ENCODE results near the gene FKBP8.

FKBP8 gene

DNA sequence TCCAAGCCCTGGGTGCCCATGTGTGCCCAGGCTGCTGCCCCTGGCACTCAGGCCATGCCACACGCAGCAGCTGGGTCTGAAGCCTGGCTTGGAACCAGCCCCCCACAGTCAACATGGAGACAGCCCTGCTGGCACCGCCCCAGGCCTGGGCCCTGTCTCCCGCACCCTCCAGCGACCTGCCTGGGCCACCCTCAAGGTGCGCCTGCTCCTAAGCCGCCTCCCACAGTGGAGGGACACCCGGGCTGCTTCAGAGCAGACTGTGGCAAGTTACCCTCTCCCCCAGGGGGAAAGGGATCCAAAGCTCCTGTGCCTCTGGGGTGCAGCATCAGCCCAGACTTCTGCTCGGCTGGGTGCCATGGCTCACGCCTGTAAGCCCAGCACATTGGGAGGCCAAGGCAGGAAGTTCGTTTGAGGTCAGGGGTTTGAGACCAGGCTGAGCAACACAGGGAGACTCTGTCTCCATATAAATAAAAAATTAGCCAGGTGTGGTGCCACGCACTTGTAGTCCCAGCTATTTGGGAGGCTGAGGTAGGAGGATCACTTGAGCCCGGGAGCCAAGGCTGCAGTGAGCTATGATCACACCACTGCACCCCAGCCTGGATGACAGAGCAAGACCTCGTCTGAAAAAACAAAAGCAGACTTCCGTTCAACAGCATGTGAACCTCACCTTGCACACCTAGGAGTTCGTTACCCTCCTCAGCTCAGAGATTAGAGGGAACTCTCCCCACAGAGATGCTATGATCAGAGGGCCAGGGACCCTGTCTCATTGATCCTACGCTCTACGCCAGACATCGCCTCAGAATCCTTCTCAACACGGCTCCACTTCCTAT lies 37.1 kb downstream of the FKBP8 start:
- DNase-seq (ENCODE audit: low read depth), result no peak
- TF ChIP-seq, protein P1, sequence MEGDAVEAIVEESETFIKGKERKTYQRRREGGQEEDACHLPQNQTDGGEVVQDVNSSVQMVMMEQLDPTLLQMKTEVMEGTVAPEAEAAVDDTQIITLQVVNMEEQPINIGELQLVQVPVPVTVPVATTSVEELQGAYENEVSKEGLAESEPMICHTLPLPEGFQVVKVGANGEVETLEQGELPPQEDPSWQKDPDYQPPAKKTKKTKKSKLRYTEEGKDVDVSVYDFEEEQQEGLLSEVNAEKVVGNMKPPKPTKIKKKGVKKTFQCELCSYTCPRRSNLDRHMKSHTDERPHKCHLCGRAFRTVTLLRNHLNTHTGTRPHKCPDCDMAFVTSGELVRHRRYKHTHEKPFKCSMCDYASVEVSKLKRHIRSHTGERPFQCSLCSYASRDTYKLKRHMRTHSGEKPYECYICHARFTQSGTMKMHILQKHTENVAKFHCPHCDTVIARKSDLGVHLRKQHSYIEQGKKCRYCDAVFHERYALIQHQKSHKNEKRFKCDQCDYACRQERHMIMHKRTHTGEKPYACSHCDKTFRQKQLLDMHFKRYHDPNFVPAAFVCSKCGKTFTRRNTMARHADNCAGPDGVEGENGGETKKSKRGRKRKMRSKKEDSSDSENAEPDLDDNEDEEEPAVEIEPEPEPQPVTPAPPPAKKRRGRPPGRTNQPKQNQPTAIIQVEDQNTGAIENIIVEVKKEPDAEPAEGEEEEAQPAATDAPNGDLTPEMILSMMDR (IDR thresholded peaks at IDR 0.05; ENCODE audit: control insufficient read depth, insufficient read depth, low read depth, low read length, missing control alignments), result no peak
- no peak overlapping the region for H3K4me3 ChIP-seq (ENCODE audit: control insufficient read depth, low read depth, low read length)

GRCh38 chr19:18504886-18505610 lies 38.3 kb downstream of the FKBP8 start:
- TF ChIP-seq, protein P1 (IDR thresholded peaks at IDR 0.05; ENCODE audit: control insufficient read depth, insufficient read depth, low read depth, low read length, missing control alignments), result no peak
- H3K4me3 ChIP-seq (ENCODE audit: control insufficient read depth, low read depth, low read length), result no peak overlapping the region
- no peak for DNase-seq (ENCODE audit: low read depth)

- TF ChIP-seq, protein P1 (IDR thresholded peaks at IDR 0.05; ENCODE audit: control insufficient read depth, insufficient read depth, low read depth, low read length, missing control alignments), result no peak
- no peak for DNase-seq (ENCODE audit: low read depth)
Observed at GRCh38 chr19:18503971-18504885, 39.1 kb downstream of the FKBP8 start.

GRCh38 chr19:18503337-18503970 lies 39.9 kb downstream of the FKBP8 start:
- no peak for DNase-seq (ENCODE audit: low read depth)
- TF ChIP-seq, protein P1 (IDR thresholded peaks at IDR 0.05; ENCODE audit: control insufficient read depth, insufficient read depth, low read depth, low read length, missing control alignments), result no peak
- no peak overlapping the region for H3K4me3 ChIP-seq (ENCODE audit: control insufficient read depth, low read depth, low read length)

More at GRCh38 chr19:18503971-18504885, 39.1 kb downstream of the FKBP8 start:
- no peak overlapping the region for H3K4me3 ChIP-seq (ENCODE audit: control insufficient read depth, low read depth, low read length)

DNA sequence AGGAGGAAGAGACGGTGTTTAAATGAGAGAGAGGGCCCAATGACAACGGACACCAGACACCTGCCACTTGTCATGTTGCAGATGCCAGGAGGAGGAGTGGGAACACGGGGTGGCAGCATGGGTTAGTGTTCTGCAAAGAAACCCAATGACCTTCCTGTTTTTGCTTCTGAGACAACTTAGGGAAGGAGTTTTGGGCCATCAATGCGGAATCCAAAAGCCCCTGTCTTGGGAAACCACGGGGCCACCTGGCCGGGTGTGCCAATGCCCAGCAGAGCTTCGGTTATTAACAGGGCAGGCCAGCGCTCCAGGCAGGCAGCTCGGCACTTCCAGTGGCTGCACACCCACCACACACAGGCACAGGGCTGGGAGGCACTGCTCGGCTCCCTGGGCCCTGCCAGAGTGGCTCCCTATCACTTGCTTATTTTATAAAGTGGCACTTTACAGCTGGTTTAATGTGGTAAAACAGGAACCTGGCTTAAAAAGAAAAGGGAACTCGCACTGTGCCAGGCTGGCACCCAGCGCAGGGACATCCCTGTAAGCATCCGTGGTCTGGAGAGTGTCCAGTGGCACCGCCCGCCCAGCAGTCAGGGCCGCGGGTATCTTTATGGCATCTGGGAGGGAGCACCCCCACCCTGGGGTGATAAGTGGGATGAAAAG lies 40.6 kb downstream of the FKBP8 start:
- TF ChIP-seq, protein P1 (IDR thresholded peaks at IDR 0.05; ENCODE audit: control insufficient read depth, insufficient read depth, low read depth, low read length, missing control alignments), result no peak
- H3K4me3 ChIP-seq (ENCODE audit: control insufficient read depth, low read depth, low read length), result no peak overlapping the region
- DNase-seq (ENCODE audit: low read depth), result no peak
